OCI-LY1 (cell line): ENCODE results near the gene CEP97.
"Not testable (repeated sequence)": the region's sequence is repeated elsewhere in the genome, so short reads cannot be mapped to it uniquely, and the experiment has no call there.

Experiments
- CTCF ChIP-seq: fragments of 200-600 bp; sonication (generic), shearing (Covaris generic); IDR thresholded peaks from 2 replicates; pipeline ENCODE4 v1.5.1; 2017; ENCODE audit warnings: mild to moderate bottlenecking, antibody characterized with exemption, low read length, moderate library complexity, mixed read lengths
- EZH2 ChIP-seq: fragments of 200-600 bp; sonication (generic), shearing (Covaris generic); IDR thresholded peaks from 2 replicates; pipeline ENCODE4 v1.8.0; 2017; ENCODE audit warnings: borderline replicate concordance, mixed run types, mild to moderate bottlenecking, antibody characterized with exemption, low read length, moderate library complexity, mixed read lengths

DNA sequence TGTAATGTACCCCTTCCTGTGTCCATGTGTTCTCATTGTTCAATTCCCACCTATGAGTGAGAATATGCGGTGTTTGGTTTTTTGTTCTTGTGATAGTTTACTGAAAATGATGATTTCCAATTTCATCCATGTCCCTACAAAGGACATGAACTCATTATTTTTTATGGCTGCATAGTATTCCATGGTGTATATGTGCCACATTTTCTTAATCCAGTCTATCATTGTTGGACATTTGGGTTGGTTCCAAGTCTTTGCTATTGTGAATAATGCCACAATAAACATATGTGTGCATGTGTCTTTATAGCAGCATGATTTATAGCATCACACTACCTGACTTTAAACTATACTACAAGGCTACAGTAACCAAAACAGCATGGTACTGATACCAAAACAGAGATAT is 21.5 kb downstream of the CEP97 start:
- TF ChIP-seq CTCF, EZH2: not testable (repeated sequence)
